NCI-H1105 (cell line): ENCODE data around the gene RAB3B.

Experiments
- DNase-seq: peaks from one replicate; lab custom pipeline; 2025; lab: John Stamatoyannopoulos, UW

Gene RAB3B

GRCh38 chr1:51871351-51871975 lies 119.0 kb downstream of the RAB3B start:
- no peak for DNase-seq

GRCh38 chr1:51870603-51871350 lies 119.7 kb downstream of the RAB3B start:
- no peak for DNase-seq

GRCh38 chr1:51867479-51868232 lies 122.8 kb downstream of the RAB3B start:
- no peak for DNase-seq

GRCh38 chr1:51863384-51863783 lies 127.1 kb downstream of the RAB3B start:
- no peak for DNase-seq

- DNase-seq = no peak
These were observed 128.8 kb downstream of the RAB3B start for GRCh38 chr1:51861669-51862068.

GRCh38 chr1:51859735-51860134 lies 130.8 kb downstream of the RAB3B start:
- DNase-seq = no peak

- no peak for DNase-seq
These were observed 131.2 kb downstream of the RAB3B start for GRCh38 chr1:51859333-51859732.

- no peak for DNase-seq
These were observed 131.6 kb downstream of the RAB3B start for GRCh38 chr1:51858892-51859291.
